Tibial nerve (tissue), 4 donors: ENCODE results near the gene CD200R1L.

ENCODE experiments used
- EP300 ChIP-seq, 2 donors: sonication (generic); formaldehyde crosslinking; IDR thresholded peaks; one replicate each; pipeline ENCODE4 v1.6.1; 2017; ENCODE audit warnings: antibody characterized with exemption in 2 of 2, mild to moderate bottlenecking in 1 of 2
- TF ChIP-seq, protein P1 (sequence below), 5 experiments: fragments of 200-600 bp in 3 of 5; fragments of 450-650 bp in 2 of 5; sonication (generic) in 3 of 5; IDR thresholded peaks; one replicate each; pipeline ENCODE4 v1.5.1; 2016 to 2019; ENCODE audit warnings: antibody characterized with exemption in 5 of 5, mild to moderate bottlenecking in 3 of 5, moderate library complexity in 2 of 5

DNA sequence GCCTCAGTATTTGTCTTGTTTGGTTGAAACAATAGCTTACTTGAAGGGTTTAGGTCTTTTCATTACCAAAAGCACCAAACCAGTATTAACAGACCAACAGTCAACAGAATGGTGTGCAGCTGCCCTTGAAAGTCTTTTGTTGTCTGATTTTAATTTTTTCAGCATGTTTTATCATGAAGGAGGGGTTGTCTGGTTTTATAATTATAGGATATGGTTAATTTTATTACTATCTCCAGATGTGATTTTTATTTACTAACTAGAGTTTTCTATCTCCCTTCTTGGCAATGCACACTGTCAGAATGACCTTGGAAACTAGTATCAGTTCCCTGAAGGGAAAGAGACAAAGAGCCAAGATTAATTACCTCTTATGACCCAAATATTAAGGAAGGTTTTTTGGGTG lies 9.2 kb upstream of the CD200R1L start:
- TF ChIP-seq EP300 (IDR thresholded peaks at IDR 0.05), result no peak
- TF ChIP-seq, protein P1, sequence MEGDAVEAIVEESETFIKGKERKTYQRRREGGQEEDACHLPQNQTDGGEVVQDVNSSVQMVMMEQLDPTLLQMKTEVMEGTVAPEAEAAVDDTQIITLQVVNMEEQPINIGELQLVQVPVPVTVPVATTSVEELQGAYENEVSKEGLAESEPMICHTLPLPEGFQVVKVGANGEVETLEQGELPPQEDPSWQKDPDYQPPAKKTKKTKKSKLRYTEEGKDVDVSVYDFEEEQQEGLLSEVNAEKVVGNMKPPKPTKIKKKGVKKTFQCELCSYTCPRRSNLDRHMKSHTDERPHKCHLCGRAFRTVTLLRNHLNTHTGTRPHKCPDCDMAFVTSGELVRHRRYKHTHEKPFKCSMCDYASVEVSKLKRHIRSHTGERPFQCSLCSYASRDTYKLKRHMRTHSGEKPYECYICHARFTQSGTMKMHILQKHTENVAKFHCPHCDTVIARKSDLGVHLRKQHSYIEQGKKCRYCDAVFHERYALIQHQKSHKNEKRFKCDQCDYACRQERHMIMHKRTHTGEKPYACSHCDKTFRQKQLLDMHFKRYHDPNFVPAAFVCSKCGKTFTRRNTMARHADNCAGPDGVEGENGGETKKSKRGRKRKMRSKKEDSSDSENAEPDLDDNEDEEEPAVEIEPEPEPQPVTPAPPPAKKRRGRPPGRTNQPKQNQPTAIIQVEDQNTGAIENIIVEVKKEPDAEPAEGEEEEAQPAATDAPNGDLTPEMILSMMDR (IDR thresholded peaks at IDR 0.05), result no peak
